CD4-positive, CD25-positive, alpha-beta regulatory T cell (primary cell): Measurements from ENCODE around the gene CCDC93. TPM values are rescaled to one million over a fixed set of nuclear protein-coding genes. Genes with fewer than 3 reads are reported as not detected.

Experiments used
- ATAC-seq, 2 donors: fragments of 150-1000 bp; cut with Tn5 transposase; one replicate each; pipeline ENCODE4 v1.10.0; 2021; ENCODE audit warnings: low read depth in 2 of 2, moderate number of reproducible peaks in 2 of 2, moderate library complexity in 1 of 2
- DNase-seq, 3 donors: peaks; one replicate each; pipeline versions ENCODE4 v3.0.0 to v3.0.0-alpha.2; 2012 to 2022; ENCODE audit warnings: mixed read lengths in 1 of 3
- H3K27ac ChIP-seq: one replicate; pipeline ENCODE4 v1.7.0; 2013; ENCODE audit warnings: mild to moderate bottlenecking, low read length; ENCODE audit not compliant: insufficient read depth, poor library complexity, severe bottlenecking
- H3K27me3 ChIP-seq: one replicate; pipeline ENCODE4 v1.7.0; 2013; ENCODE audit warnings: low read length; ENCODE audit not compliant: control insufficient read depth, insufficient read depth
- H3K36me3 ChIP-seq: one replicate; pipeline ENCODE4 v1.7.0; 2013; ENCODE audit warnings: mild to moderate bottlenecking, low read length, moderate library complexity; ENCODE audit not compliant: control insufficient read depth, insufficient read depth
- H3K4me1 ChIP-seq: 2 replicates; pipeline ENCODE4 v1.7.0; 2013; ENCODE audit warnings: mild to moderate bottlenecking, low read length; ENCODE audit not compliant: insufficient read depth, control insufficient read depth, poor library complexity, severe bottlenecking
- H3K4me3 ChIP-seq: one replicate; pipeline ENCODE4 v1.7.0; 2013; ENCODE audit warnings: low read depth, mild to moderate bottlenecking, low read length, moderate library complexity
- H3K9me3 ChIP-seq, 2 experiments: 1 replicate in 1 of 2; 2 replicates in 1 of 2; pipeline ENCODE4 v1.7.0; 2013; ENCODE audit warnings: low read length in 2 of 2, mild to moderate bottlenecking in 1 of 2, moderate library complexity in 1 of 2; ENCODE audit not compliant: control insufficient read depth in 2 of 2
- H3K27ac Mint-ChIP-seq, 3 donors: one replicate each; pipeline ENCODE4 v1.8.0; 2020 to 2022; ENCODE audit warnings: mild to moderate bottlenecking in 3 of 3, mixed read lengths in 3 of 3, moderate library complexity in 2 of 3
- H3K27me3 Mint-ChIP-seq: one replicate; pipeline ENCODE4 v1.8.0; 2022; ENCODE audit warnings: mild to moderate bottlenecking, mixed read lengths
- H3K36me3 Mint-ChIP-seq: one replicate; pipeline ENCODE4 v1.8.0; 2020; ENCODE audit warnings: mixed read lengths
- H3K4me1 Mint-ChIP-seq, 4 donors: one replicate each; pipeline ENCODE4 v1.8.0; 2020 to 2022; ENCODE audit warnings: mixed read lengths in 4 of 4, mild to moderate bottlenecking in 1 of 4
- H3K4me3 Mint-ChIP-seq, 4 donors: one replicate each; pipeline ENCODE4 v1.8.0; 2020 to 2022; ENCODE audit warnings: mild to moderate bottlenecking in 4 of 4, mixed read lengths in 4 of 4, moderate library complexity in 3 of 4
- H3K9me3 Mint-ChIP-seq, 7 donors: one replicate each; pipeline ENCODE4 v1.8.0; 2020 to 2022; ENCODE audit warnings: mixed read lengths in 7 of 7, mild to moderate bottlenecking in 3 of 7, moderate library complexity in 2 of 7
- polyA plus RNA-seq, 4 donors: library from polyadenylated mRNA; unstranded; fragments of 300-500 nt; fragmentation: Illumina TruSeq; gene quantifications; one replicate each; pipeline ENCODE4 v1.2.3, GENCODE V29; 2021
- total RNA-seq: library from RNA; stranded (reverse); gene quantifications from one replicate; pipeline ENCODE4 v1.2.3, GENCODE V29; 2022

The CCDC93 gene
- total and polyA plus RNA-seq, 5 donors from 2014 or later: 4.6 to 58.9 (median 6.3) TPM

DNA sequence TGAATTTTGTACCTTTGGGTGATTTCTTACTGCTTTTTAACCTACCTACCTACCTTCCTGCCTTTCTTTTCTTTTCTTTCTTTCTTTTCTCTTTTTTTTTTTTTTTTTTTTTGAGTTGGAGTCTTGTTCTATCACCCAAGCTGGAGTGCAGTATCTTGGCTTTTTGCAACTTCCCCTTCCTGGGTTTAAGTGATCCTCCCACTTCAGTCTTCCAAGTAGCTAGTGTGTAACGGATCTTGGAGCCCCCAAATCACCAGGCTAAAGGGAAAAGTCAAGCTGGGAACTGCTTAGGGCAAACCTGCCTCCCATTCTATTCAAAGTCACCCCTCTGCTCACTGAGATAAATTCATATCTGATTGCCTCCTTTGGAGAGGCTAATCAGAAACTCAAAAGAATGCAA, 138.1 kb downstream of the CCDC93 start:
- H3K9me3 ChIP-seq: no peaks in the 10 kb centered on the region
- Mint-ChIP-seq H3K27ac (no peak overlapping the region), H3K36me3 (no peaks in the 10 kb centered on the region), H3K4me1 (no peaks in the 10 kb centered on the region), H3K4me3 (no peak overlapping the region), H3K9me3 (peaks cover 0 to 13% (median 2%) of the 10 kb centered on the region in 7 donors), H3K27me3 (peaks cover 21% of the 10 kb centered on the region)
- H3K4me1 ChIP-seq: no peaks in the 10 kb centered on the region
- no peaks in the 10 kb centered on the region for H3K36me3 ChIP-seq
- no peak for DNase-seq
- no peak for ATAC-seq
- H3K4me3 ChIP-seq: no peak overlapping the region
- H3K27me3 ChIP-seq: peaks cover 3% of the 10 kb centered on the region
- no peak overlapping the region for H3K27ac ChIP-seq

Other genes starting within 250 kb of the CCDC93 start
- 120 TPM for gene DDX18, start 199.4 kb downstream of the CCDC93 start, total RNA-seq
- 10 to 100 TPM; 35.6 to 47.0 (median 39.2) TPM for gene DDX18, start 199.4 kb downstream of the CCDC93 start, polyA plus RNA-seq
- 11.3 TPM for gene INSIG2, start 74.4 kb upstream of the CCDC93 start, total RNA-seq
- 10 to 100 TPM; 22.4 to 29.2 (median 28.8) TPM for gene INSIG2, start 74.4 kb upstream of the CCDC93 start, polyA plus RNA-seq